K562 (cell line): Measurements from ENCODE around the gene NPEPPS. TPM values are rescaled to one million over a fixed set of nuclear protein-coding genes. Genes with fewer than 3 reads are reported as not detected.

Experiments used
- ARID4B ChIP-seq: sonication (generic); formaldehyde crosslinking; IDR thresholded peaks from 2 replicates; pipeline ENCODE4 v1.8.0; 2022; ENCODE audit warnings: mild to moderate bottlenecking, missing genetic modification reagents
- ATF2 ChIP-seq: sonication (generic); formaldehyde crosslinking; IDR thresholded peaks from 2 replicates; pipeline ENCODE4 v1.8.1; 2022; ENCODE audit warnings: missing genetic modification reagents
- CHCHD3 ChIP-seq: fragments of 250-450 bp; sonication (Bioruptor Pico); IDR thresholded peaks from 2 replicates; pipeline ENCODE4 v2.1.2; 2022; ENCODE audit warnings: mild to moderate bottlenecking
- HCFC1 ChIP-seq: IDR thresholded peaks from 2 replicates; pipeline ENCODE4 v1.6.1; 2012; ENCODE audit warnings: low read depth, low read length, improper control_type of control experiment
- HDGF ChIP-seq: fragments of 450-650 bp; IDR thresholded peaks from 2 replicates; pipeline ENCODE4 v1.6.1; 2016
- KDM4B ChIP-seq, 2 experiments: fragments of 450-650 bp in 1 of 2; sonication (generic) in 1 of 2; IDR thresholded peaks; 2 replicates each; pipeline ENCODE4 v1.6.1; 2016 to 2017; ENCODE audit warnings: borderline replicate concordance in 2 of 2, antibody characterized with exemption in 1 of 2, low read depth in 1 of 2, mild to moderate bottlenecking in 1 of 2
- MYBL2 ChIP-seq, 2 experiments: fragments of 450-650 bp in 1 of 2; sonication (generic) in 1 of 2; formaldehyde crosslinking in 1 of 2; IDR thresholded peaks; 2 replicates each; pipeline versions ENCODE4 v1.6.1 to v1.8.1; 2017 to 2022; ENCODE audit warnings: borderline replicate concordance in 1 of 2, inconsistent platforms in 1 of 2, low read depth in 1 of 2, mild to moderate bottlenecking in 1 of 2, missing genetic modification reagents in 1 of 2, moderate library complexity in 1 of 2
- POLR2G ChIP-seq: fragments of 200-400 bp; formaldehyde crosslinking; IDR thresholded peaks from 2 replicates; pipeline ENCODE4 v1.6.1; 2017; ENCODE audit warnings: low read depth, mild to moderate bottlenecking, antibody characterized with exemption, low read length, moderate library complexity
- SIN3B ChIP-seq: fragments of 450-650 bp; IDR thresholded peaks from 2 replicates; pipeline ENCODE4 v1.6.1; 2017; ENCODE audit warnings: low read depth, mild to moderate bottlenecking, moderate library complexity
- SIX5 ChIP-seq, 2 experiments: IDR thresholded peaks; 2 replicates each; pipeline ENCODE4 v1.6.1; 2011; ENCODE audit warnings: low read length in 2 of 2, borderline replicate concordance in 1 of 2, low read depth in 1 of 2, mild to moderate bottlenecking in 1 of 2, moderate library complexity in 1 of 2; ENCODE audit not compliant: insufficient read depth in 1 of 2
- SP1 ChIP-seq: sonication (generic); formaldehyde crosslinking; IDR thresholded peaks from 2 replicates; pipeline ENCODE4 v1.8.1; 2022; ENCODE audit warnings: mild to moderate bottlenecking, missing genetic modification reagents
- ZBTB33 ChIP-seq: sonication (generic); formaldehyde crosslinking; IDR thresholded peaks from 2 replicates; pipeline ENCODE4 v1.8.1; 2023; ENCODE audit warnings: mild to moderate bottlenecking, missing genetic modification reagents
- ZFP1 ChIP-seq: fragments of 450-650 bp; formaldehyde crosslinking; IDR thresholded peaks from 2 replicates; pipeline ENCODE4 v1.4.0; 2020; ENCODE audit warnings: mild to moderate bottlenecking, mixed read lengths
- ZNF143 ChIP-seq: sonication (generic); formaldehyde crosslinking; IDR thresholded peaks from 2 replicates; pipeline ENCODE4 v1.9.0; 2022; ENCODE audit warnings: mild to moderate bottlenecking, missing genetic modification reagents
- ZNF639 ChIP-seq, 2 experiments: fragments of 200-800 bp in 1 of 2; sonication (Bioruptor generic) in 1 of 2; sonication (generic) in 1 of 2; formaldehyde crosslinking in 1 of 2; IDR thresholded peaks in 1 of 2; conservative IDR thresholded peaks in 1 of 2; 2 replicates each; pipeline versions ENCODE4 v1.5.0 to v1.6.1; 2016 to 2020; ENCODE audit warnings: missing compliant biosample characterization in 1 of 2, missing genetic modification characterization in 1 of 2, missing genetic modification reagents in 1 of 2
- ZNF644 ChIP-seq: fragments of 200-800 bp; sonication (Bioruptor generic); IDR thresholded peaks from 2 replicates; pipeline ENCODE4 v1.6.1; 2016; ENCODE audit warnings: low read depth, missing genetic modification characterization, missing compliant biosample characterization
- polyA plus RNA-seq, 8 experiments: library from polyadenylated mRNA; depleted of rRNA in 4 of 8; stranded (reverse) in 5 of 8; unstranded in 3 of 8; fragments of >200 nt; fragmentation: Nextera tagmentation in 2 of 8; fragmentation: Illumina TruSeq in 1 of 8; extraction: Ambion mirVana in 2 of 8; extraction: Trizol in 1 of 8; gene quantifications; 2 replicates each; pipeline versions ENCODE4 v1.2.1 to v1.2.3, GENCODE V29; 2011 to 2014; ENCODE audit warnings: inconsistent platforms in 1 of 8, missing spikeins in 1 of 8
- total RNA-seq, 7 experiments: library from RNA; depleted of rRNA in 6 of 7; stranded (reverse); fragments of >200 nt in 6 of 7; fragmentation: Illumina TruSeq in 2 of 7; extraction: Trizol in 2 of 7; gene quantifications; 2 replicates each; pipeline versions ENCODE4 v1.2.1 to v1.2.3, GENCODE V29; 2011 to 2021; ENCODE audit warnings: low replicate concordance in 1 of 7

Gene NPEPPS
- total and polyA plus RNA-seq, 9 of the 15 experiments (the other 6 are each of a cell fraction or from before 2014, with no cell fraction given): 21.4 to 108 (median 46.0) TPM

GRCh38 chr17:47649153-47649971 lies 118.5 kb downstream of the NPEPPS start, which contains the start of gene KPNB1 (continued):
- peak; percentile 86; the same call in 1 of the 2 replicates for TF ChIP-seq ARID4B (CRISPR knock-in tag)
- peak in 1 of 2 experiments; percentile 85; a peak in 2 of 4 replicates for TF ChIP-seq KDM4B (IDR thresholded peaks at IDR 0.05; ENCODE audit: borderline replicate concordance in 2 of 2, low read depth in 1 of 2)
- peak in 1 of 2 experiments; percentile 97; a peak in 2 of 4 replicates for TF ChIP-seq ZNF639 (CRISPR knock-in tag; conservative IDR thresholded peaks at IDR 0.05 in 1 of 2, IDR thresholded peaks at IDR 0.05 in 1 of 2)
- TF ChIP-seq SP1: peak; percentile 91
- TF ChIP-seq SIN3B: peak; percentile 52; the same call in 1 of the 2 replicates
- TF ChIP-seq HCFC1: peak; percentile 49; the same call in 1 of the 2 replicates
- peak; percentile 80 for TF ChIP-seq ZBTB33 (CRISPR knock-in tag)
- no peak for TF ChIP-seq ATF2 (CRISPR knock-in tag)
- peak; percentile 69 for TF ChIP-seq MYBL2 (IDR thresholded peaks at IDR 0.05; ENCODE audit: low read depth)
- no peak for TF ChIP-seq MYBL2 (CRISPR knock-in tag; IDR thresholded peaks at IDR 0.05; ENCODE audit: borderline replicate concordance)
- TF ChIP-seq ZNF143 (CRISPR knock-in tag): peak; percentile 72
- TF ChIP-seq CHCHD3: 0 out of 2 replicates have a peak, but pooled peaks have one; percentile 68
- no peak; the same call in 1 of the 2 replicates for TF ChIP-seq ZNF644 (tag)
- TF ChIP-seq SIX5 (IDR thresholded peaks at IDR 0.05; ENCODE audit: borderline replicate concordance in 1 of 2, insufficient read depth in 1 of 2, low read depth in 1 of 2, low read length in 2 of 2): no peak
- TF ChIP-seq ZFP1: no peak
- peak; percentile 91 for TF ChIP-seq POLR2G
- 0 out of 2 replicates have a peak, but pooled peaks have one; percentile 19 for TF ChIP-seq HDGF
